GM12873 (cell line): ENCODE results near the gene SLC31A2.

Experiments
- CTCF ChIP-seq: IDR thresholded peaks from 2 replicates; pipeline ENCODE4 v1.5.1; 2012; ENCODE audit warnings: low read depth, mild to moderate bottlenecking, moderate library complexity, low read length, control low read depth; ENCODE audit not compliant: insufficient read depth; ENCODE audit errors: missing control alignments

SLC31A2 gene

GRCh38 chr9:113176803-113177202 is 26.0 kb downstream of the SLC31A2 start:
- no peak for TF ChIP-seq CTCF

- no peak for TF ChIP-seq CTCF
Measured at GRCh38 chr9:113177251-113177650, 26.4 kb downstream of the SLC31A2 start.

- TF ChIP-seq CTCF, result no peak
Measured at GRCh38 chr9:113178087-113178486, 27.3 kb downstream of the SLC31A2 start.

- no peak for TF ChIP-seq CTCF
Measured at GRCh38 chr9:113179839-113180238, 29.0 kb downstream of the SLC31A2 start.

GRCh38 chr9:113181165-113181564 is 30.4 kb downstream of the SLC31A2 start:
- TF ChIP-seq CTCF, result no peak

GRCh38 chr9:113183956-113184488 is 33.2 kb downstream of the SLC31A2 start:
- TF ChIP-seq CTCF, result no peak

- TF ChIP-seq CTCF, result no peak
Measured at GRCh38 chr9:113184539-113184938, 33.7 kb downstream of the SLC31A2 start.
